Keratinocyte (primary cell): ENCODE measurements around the gene TMEFF2. TPM values are rescaled to one million over a fixed set of nuclear protein-coding genes. Genes with fewer than 3 reads are reported as not detected.

Source experiments
- DNase-seq: peaks from one replicate; pipeline ENCODE4 v3.0.0-alpha.2; 2011; ENCODE audit warnings: low read depth, missing footprints, low spot score
- FAIRE-seq: peaks from 2 replicates; lab custom pipeline; 2011; peaks lifted over from hg19 to GRCh38; lab: Jason Lieb, UNC
- H2AFZ ChIP-seq: 2 replicates; pipeline ENCODE4 v1.6.0; 2012; ENCODE audit warnings: low read length, control low read depth, inconsistent platforms; ENCODE audit not compliant: control insufficient read depth
- H3K27ac ChIP-seq: 2 replicates; pipeline ENCODE4 v1.5.1; 2011; ENCODE audit warnings: low read length; ENCODE audit not compliant: control insufficient read depth, insufficient read depth
- H3K27me3 ChIP-seq: 3 replicates; pipeline ENCODE4 v1.6.0; 2011; ENCODE audit warnings: low read length; ENCODE audit not compliant: control insufficient read depth, insufficient read depth; ENCODE audit errors: extremely low read depth
- H3K36me3 ChIP-seq, 2 experiments: 2 replicates in 1 of 2; 3 replicates in 1 of 2; pipeline ENCODE4 v1.5.1; 2011; ENCODE audit warnings: low read length in 2 of 2, mild to moderate bottlenecking in 1 of 2; ENCODE audit not compliant: control insufficient read depth in 2 of 2, insufficient read depth in 2 of 2; ENCODE audit errors: extremely low read depth in 1 of 2
- H3K4me1 ChIP-seq: 3 replicates; pipeline ENCODE4 v1.5.1; 2011; ENCODE audit warnings: low read length; ENCODE audit not compliant: control insufficient read depth, insufficient read depth; ENCODE audit errors: extremely low read depth
- H3K4me2 ChIP-seq: 3 replicates; pipeline ENCODE4 v1.6.0; 2011; ENCODE audit warnings: low read depth, low read length; ENCODE audit not compliant: control insufficient read depth, insufficient read depth; ENCODE audit errors: extremely low read depth
- H3K4me3 ChIP-seq, 3 experiments: fragments of 200-600 bp in 1 of 3; sonication (generic) in 1 of 3; 2 replicates in 2 of 3; 3 replicates in 1 of 3; pipeline ENCODE4 v1.5.1; 2011 to 2016; ENCODE audit warnings: low read length in 3 of 3, mild to moderate bottlenecking in 3 of 3, control low read depth in 2 of 3, inconsistent platforms in 1 of 3, low read depth in 1 of 3, mixed read lengths in 1 of 3, mixed run types in 1 of 3, moderate library complexity in 1 of 3; ENCODE audit not compliant: control insufficient read depth in 2 of 3, insufficient read depth in 2 of 3; ENCODE audit errors: extremely low read depth in 1 of 3
- H3K79me2 ChIP-seq: 2 replicates; pipeline ENCODE4 v1.6.0; 2012; ENCODE audit warnings: low read length; ENCODE audit not compliant: control insufficient read depth, insufficient read depth
- H3K9ac ChIP-seq: 3 replicates; pipeline ENCODE4 v1.6.0; 2011; ENCODE audit warnings: low read length; ENCODE audit not compliant: control insufficient read depth, insufficient read depth; ENCODE audit errors: extremely low read depth
- H3K9me1 ChIP-seq: 3 replicates; pipeline ENCODE4 v1.6.0; 2011; ENCODE audit warnings: low read length; ENCODE audit not compliant: control insufficient read depth, insufficient read depth; ENCODE audit errors: extremely low read depth
- H3K9me3 ChIP-seq: 2 replicates; pipeline ENCODE4 v1.5.1; 2012; ENCODE audit warnings: low read depth, low read length; ENCODE audit not compliant: control insufficient read depth
- H4K20me1 ChIP-seq: 3 replicates; pipeline ENCODE4 v1.6.0; 2011; ENCODE audit warnings: low read length; ENCODE audit not compliant: control insufficient read depth, insufficient read depth; ENCODE audit errors: extremely low read depth
- CTCF ChIP-seq, 3 experiments: IDR thresholded peaks in 1 of 3; conservative IDR thresholded peaks in 1 of 3; optimal IDR thresholded peaks in 1 of 3; 2 replicates in 2 of 3; 3 replicates in 1 of 3; pipeline versions ENCODE3 to v1.5.1; 2011; ENCODE audit warnings: low read length in 3 of 3, mild to moderate bottlenecking in 3 of 3, moderate library complexity in 2 of 3, control low read depth in 1 of 3, inconsistent platforms in 1 of 3; ENCODE audit not compliant: insufficient read depth in 2 of 3; ENCODE audit errors: extremely low read depth in 1 of 3
- EZH2 ChIP-seq: IDR thresholded peaks from one replicate; pipeline ENCODE4 v1.6.1; 2012; ENCODE audit warnings: inconsistent platforms, mild to moderate bottlenecking, low read length, moderate library complexity
- dilution Hi-C: fragments of 300-500 bp; cut with MboI; formaldehyde crosslinking; loops from one replicate; pipeline ENCODE4 v1.7.0; 2020; ENCODE audit warnings: low sequenced_read_pairs; ENCODE audit not compliant: extremely low pct_ligation_motif_present
- polyA plus RNA-seq, 5 experiments: library from polyadenylated mRNA; depleted of rRNA in 3 of 5; stranded (reverse) in 3 of 5; stranded (forward) in 1 of 5; unstranded in 1 of 5; fragments of >200 nt; gene quantifications; 1 replicate in 1 of 5; 2 replicates in 3 of 5; 3 replicates in 1 of 5; pipeline versions ENCODE4 v1.2.1 to v1.2.3, GENCODE V29; 2011 to 2012; ENCODE audit warnings: missing spikeins in 2 of 5, low read depth in 1 of 5, low replicate concordance in 1 of 5

TMEFF2 gene
- polyA plus RNA-seq, 1 donor (not counting 4 experiments of a cell fraction or from before 2014, with no cell fraction given) = not detected

GRCh38 chr2:192035731-192036442, 158.8 kb downstream of the TMEFF2 start:
- H3K4me2 ChIP-seq = no peak overlapping the region
- H3K36me3 ChIP-seq = no peaks in the 10 kb centered on the region
- dilution Hi-C loops = no loop called here
- H3K9me3 ChIP-seq = no peaks in the 10 kb centered on the region
- no peak overlapping the region for H3K27ac ChIP-seq
- DNase-seq (no peak), FAIRE-seq (no peak)
- no peak overlapping the region for H3K9ac ChIP-seq
- H3K4me1 ChIP-seq = no peaks in the 10 kb centered on the region
- H3K79me2 ChIP-seq = no peaks in the 10 kb centered on the region
- H3K4me3 ChIP-seq = no peak overlapping the region
- H2AFZ ChIP-seq = no peak overlapping the region
- no peaks in the 10 kb centered on the region for H3K27me3 ChIP-seq
- no peaks in the 10 kb centered on the region for H4K20me1 ChIP-seq
- TF ChIP-seq CTCF (optimal IDR thresholded peaks at IDR 0.05 in 1 of 3, IDR thresholded peaks at IDR 0.05 in 1 of 3, conservative IDR thresholded peaks at IDR 0.05 in 1 of 3; ENCODE audit: extremely low read depth in 1 of 3, insufficient read depth in 2 of 3, low read length in 3 of 3) (no peak), EZH2 (no peak)
- H3K9me1 ChIP-seq = no peaks in the 10 kb centered on the region

- TF ChIP-seq CTCF (optimal IDR thresholded peaks at IDR 0.05 in 1 of 3, IDR thresholded peaks at IDR 0.05 in 1 of 3, conservative IDR thresholded peaks at IDR 0.05 in 1 of 3; ENCODE audit: extremely low read depth in 1 of 3, insufficient read depth in 2 of 3, low read length in 3 of 3) (no peak), EZH2 (no peak)
Observed at GRCh38 chr2:192030856-192031255, 163.9 kb downstream of the TMEFF2 start.

More at GRCh38 chr2:192030856-192031255, 163.9 kb downstream of the TMEFF2 start:
- Histone ChIP-seq H3K9ac (no peak overlapping the region), H3K27ac (no peak overlapping the region), H2AFZ (no peak overlapping the region), H3K4me3 (no peak overlapping the region), H3K9me1 (no peaks in the 10 kb centered on the region), H3K79me2 (no peaks in the 10 kb centered on the region), H3K27me3 (no peaks in the 10 kb centered on the region), H3K4me1 (no peaks in the 10 kb centered on the region), H3K36me3 (no peaks in the 10 kb centered on the region), H3K9me3 (no peaks in the 10 kb centered on the region), H4K20me1 (no peaks in the 10 kb centered on the region), H3K4me2 (no peak overlapping the region)
- dilution Hi-C loops = no loop called here
- DNase-seq (no peak), FAIRE-seq (no peak)
